Measurements from ENCODE around the gene PPP2R2C. TPM values are rescaled to one million over a fixed set of nuclear protein-coding genes. Genes with fewer than 3 reads are reported as not detected.

Gene PPP2R2C
- polyA plus RNA-seq, 1 of the 3 experiments (the other 2 are of a cell fraction): 0.21 TPM

DNA sequence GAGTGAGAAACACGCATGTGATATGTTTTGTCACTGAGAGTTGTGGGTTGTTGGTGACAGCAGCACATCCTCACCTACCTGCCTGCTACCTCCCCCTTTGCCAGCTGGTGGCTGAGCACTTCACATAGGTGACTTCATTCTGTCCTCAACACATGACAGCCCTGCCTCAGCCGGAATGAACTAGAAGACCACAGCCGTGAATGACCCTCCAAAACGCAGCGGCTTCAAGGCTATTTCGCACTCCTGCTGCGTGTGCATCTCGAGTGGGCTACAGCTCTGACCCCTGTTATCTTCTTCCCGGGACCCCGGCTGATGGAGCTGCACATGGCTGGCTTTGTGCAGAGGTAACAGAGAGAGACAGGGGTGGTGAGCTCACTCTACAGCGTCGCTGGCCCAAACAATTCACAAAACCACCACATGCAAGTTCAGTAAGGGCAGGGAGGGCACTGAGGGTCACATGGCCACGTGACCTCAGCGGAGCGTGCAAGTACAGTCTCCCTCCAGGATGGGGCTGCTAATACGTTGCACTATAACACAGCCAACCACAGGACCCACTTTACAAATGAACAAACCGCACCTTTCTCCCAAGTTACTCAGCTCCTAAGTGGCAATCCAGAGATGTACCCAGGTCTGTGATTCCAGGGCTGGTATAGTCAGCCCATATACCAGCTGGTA, 6.3 kb upstream of the PPP2R2C start:
- Histone ChIP-seq H3F3A (replicated peaks; ENCODE audit: insufficient read depth) (no peaks in the 10 kb centered on the region), H3K36me3 (replicated peaks in 1 of 2; ENCODE audit: control insufficient read depth in 1 of 2, insufficient read depth in 2 of 2, low read length in 1 of 2) (no peaks in the 10 kb centered on the region), H3K4me3 (ENCODE audit: low read depth in 2 of 2, low read length in 1 of 2) (no peak overlapping the region), H3K27ac (ENCODE audit: low read depth in 2 of 2, low read length in 1 of 2) (no peak overlapping the region), H3K9me3 (no peaks in the 10 kb centered on the region), H3K4me1 (ENCODE audit: control insufficient read depth in 1 of 2, insufficient read depth in 2 of 2, low read depth in 1 of 2, low read length in 1 of 2) (no peaks in the 10 kb centered on the region), H4K20me1 (ENCODE audit: insufficient read depth) (no peaks in the 10 kb centered on the region), H3K4me2 (no peak overlapping the region), H3K9ac (no peak overlapping the region), H3K27me3 (ENCODE audit: insufficient read depth) (no peaks in the 10 kb centered on the region), H2AFZ (ENCODE audit: low read depth) (no peak overlapping the region), H3K79me2 (ENCODE audit: insufficient read depth) (no peaks in the 10 kb centered on the region), H3K9me2 (no peaks in the 10 kb centered on the region)
- WGBS (ENCODE audit: low lambda C conversion rate): 46% methylated on average over 10 of the region's 17 CpGs
- no peak for DNase-seq
- TF ChIP-seq EP300 (IDR thresholded peaks at IDR 0.05; ENCODE audit: borderline replicate concordance in 1 of 2, low read depth in 1 of 2, low read length in 1 of 2) (no peak), RFX5 (IDR thresholded peaks at IDR 0.05; ENCODE audit: low read length) (no peak), TAF1 (IDR thresholded peaks at IDR 0.05; ENCODE audit: borderline replicate concordance, low read depth, low read length) (no peak), MXI1 (IDR thresholded peaks at IDR 0.05; ENCODE audit: low read depth, low read length) (no peak), YY1 (IDR thresholded peaks at IDR 0.05; ENCODE audit: low read depth) (no peak), CHD2 (IDR thresholded peaks at IDR 0.05; ENCODE audit: low read length, partially characterized antibody) (no peak), RAD21 (IDR thresholded peaks at IDR 0.05; ENCODE audit: low read length) (no peak), FOSL2 (IDR thresholded peaks at IDR 0.05; ENCODE audit: borderline replicate concordance, low read depth) (no peak), FOXJ3 (CRISPR knock-in tag; IDR thresholded peaks at IDR 0.05) (no peak), POLR2AphosphoS5 (IDR thresholded peaks at IDR 0.05; ENCODE audit: low read depth, low read length) (no peak), RCOR1 (IDR thresholded peaks at IDR 0.05; ENCODE audit: low read length) (no peak)
- TF ChIP-seq, protein P1, sequence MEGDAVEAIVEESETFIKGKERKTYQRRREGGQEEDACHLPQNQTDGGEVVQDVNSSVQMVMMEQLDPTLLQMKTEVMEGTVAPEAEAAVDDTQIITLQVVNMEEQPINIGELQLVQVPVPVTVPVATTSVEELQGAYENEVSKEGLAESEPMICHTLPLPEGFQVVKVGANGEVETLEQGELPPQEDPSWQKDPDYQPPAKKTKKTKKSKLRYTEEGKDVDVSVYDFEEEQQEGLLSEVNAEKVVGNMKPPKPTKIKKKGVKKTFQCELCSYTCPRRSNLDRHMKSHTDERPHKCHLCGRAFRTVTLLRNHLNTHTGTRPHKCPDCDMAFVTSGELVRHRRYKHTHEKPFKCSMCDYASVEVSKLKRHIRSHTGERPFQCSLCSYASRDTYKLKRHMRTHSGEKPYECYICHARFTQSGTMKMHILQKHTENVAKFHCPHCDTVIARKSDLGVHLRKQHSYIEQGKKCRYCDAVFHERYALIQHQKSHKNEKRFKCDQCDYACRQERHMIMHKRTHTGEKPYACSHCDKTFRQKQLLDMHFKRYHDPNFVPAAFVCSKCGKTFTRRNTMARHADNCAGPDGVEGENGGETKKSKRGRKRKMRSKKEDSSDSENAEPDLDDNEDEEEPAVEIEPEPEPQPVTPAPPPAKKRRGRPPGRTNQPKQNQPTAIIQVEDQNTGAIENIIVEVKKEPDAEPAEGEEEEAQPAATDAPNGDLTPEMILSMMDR (IDR thresholded peaks at IDR 0.05): no peak
- TF ChIP-seq, protein P2, sequence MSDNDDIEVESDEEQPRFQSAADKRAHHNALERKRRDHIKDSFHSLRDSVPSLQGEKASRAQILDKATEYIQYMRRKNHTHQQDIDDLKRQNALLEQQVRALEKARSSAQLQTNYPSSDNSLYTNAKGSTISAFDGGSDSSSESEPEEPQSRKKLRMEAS (IDR thresholded peaks at IDR 0.05; ENCODE audit: low read depth): no peak
- TF ChIP-seq, protein P3, sequence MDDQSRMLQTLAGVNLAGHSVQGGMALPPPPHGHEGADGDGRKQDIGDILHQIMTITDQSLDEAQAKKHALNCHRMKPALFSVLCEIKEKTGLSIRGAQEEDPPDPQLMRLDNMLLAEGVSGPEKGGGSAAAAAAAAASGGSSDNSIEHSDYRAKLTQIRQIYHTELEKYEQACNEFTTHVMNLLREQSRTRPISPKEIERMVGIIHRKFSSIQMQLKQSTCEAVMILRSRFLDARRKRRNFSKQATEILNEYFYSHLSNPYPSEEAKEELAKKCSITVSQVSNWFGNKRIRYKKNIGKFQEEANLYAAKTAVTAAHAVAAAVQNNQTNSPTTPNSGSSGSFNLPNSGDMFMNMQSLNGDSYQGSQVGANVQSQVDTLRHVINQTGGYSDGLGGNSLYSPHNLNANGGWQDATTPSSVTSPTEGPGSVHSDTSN (IDR thresholded peaks at IDR 0.05): no peak
- TF ChIP-seq, protein P4, sequence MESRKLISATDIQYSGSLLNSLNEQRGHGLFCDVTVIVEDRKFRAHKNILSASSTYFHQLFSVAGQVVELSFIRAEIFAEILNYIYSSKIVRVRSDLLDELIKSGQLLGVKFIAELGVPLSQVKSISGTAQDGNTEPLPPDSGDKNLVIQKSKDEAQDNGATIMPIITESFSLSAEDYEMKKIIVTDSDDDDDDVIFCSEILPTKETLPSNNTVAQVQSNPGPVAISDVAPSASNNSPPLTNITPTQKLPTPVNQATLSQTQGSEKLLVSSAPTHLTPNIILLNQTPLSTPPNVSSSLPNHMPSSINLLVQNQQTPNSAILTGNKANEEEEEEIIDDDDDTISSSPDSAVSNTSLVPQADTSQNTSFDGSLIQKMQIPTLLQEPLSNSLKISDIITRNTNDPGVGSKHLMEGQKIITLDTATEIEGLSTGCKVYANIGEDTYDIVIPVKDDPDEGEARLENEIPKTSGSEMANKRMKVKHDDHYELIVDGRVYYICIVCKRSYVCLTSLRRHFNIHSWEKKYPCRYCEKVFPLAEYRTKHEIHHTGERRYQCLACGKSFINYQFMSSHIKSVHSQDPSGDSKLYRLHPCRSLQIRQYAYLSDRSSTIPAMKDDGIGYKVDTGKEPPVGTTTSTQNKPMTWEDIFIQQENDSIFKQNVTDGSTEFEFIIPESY (IDR thresholded peaks at IDR 0.05; ENCODE audit: borderline replicate concordance, low read depth): no peak
- TF ChIP-seq, protein P5, sequence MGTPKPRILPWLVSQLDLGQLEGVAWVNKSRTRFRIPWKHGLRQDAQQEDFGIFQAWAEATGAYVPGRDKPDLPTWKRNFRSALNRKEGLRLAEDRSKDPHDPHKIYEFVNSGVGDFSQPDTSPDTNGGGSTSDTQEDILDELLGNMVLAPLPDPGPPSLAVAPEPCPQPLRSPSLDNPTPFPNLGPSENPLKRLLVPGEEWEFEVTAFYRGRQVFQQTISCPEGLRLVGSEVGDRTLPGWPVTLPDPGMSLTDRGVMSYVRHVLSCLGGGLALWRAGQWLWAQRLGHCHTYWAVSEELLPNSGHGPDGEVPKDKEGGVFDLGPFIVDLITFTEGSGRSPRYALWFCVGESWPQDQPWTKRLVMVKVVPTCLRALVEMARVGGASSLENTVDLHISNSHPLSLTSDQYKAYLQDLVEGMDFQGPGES (IDR thresholded peaks at IDR 0.05; ENCODE audit: low read depth, low read length): no peak
- ChIA-PET POLR2A (no interaction called here), CTCF (interaction anchor here (1.0 kb wide), 1 partner anchor 68 kb away, joined by 3 read pairs; no protein-coding TSS in a partner anchor)

Measured in SK-N-SH (cell line).